Endothelial cell of umbilical vein (primary cell): Measurements from ENCODE around the gene MEIOB.

Experiments used
- EZH2 ChIP-seq: IDR thresholded peaks from 2 replicates; pipeline ENCODE4 v1.6.1; 2012; ENCODE audit warnings: borderline replicate concordance, low read depth, mild to moderate bottlenecking, moderate library complexity, low read length, inconsistent platforms; ENCODE audit not compliant: severe bottlenecking
- TF ChIP-seq, protein P1 (sequence below), 2 donors: IDR thresholded peaks; 1 replicate in 1 of 2; 2 replicates in 1 of 2; pipeline ENCODE4 v1.5.1; 2011; ENCODE audit warnings: low read length in 2 of 2, mild to moderate bottlenecking in 2 of 2, moderate library complexity in 2 of 2, control low read depth in 1 of 2, inconsistent platforms in 1 of 2, low read depth in 1 of 2; ENCODE audit not compliant: insufficient read depth in 1 of 2; ENCODE audit errors: extremely low read depth in 1 of 2
- TF ChIP-seq, protein P2 (sequence below): IDR thresholded peaks from 2 replicates; pipeline ENCODE4 v1.6.1; 2011; ENCODE audit not compliant: insufficient read depth, insufficient read length

DNA sequence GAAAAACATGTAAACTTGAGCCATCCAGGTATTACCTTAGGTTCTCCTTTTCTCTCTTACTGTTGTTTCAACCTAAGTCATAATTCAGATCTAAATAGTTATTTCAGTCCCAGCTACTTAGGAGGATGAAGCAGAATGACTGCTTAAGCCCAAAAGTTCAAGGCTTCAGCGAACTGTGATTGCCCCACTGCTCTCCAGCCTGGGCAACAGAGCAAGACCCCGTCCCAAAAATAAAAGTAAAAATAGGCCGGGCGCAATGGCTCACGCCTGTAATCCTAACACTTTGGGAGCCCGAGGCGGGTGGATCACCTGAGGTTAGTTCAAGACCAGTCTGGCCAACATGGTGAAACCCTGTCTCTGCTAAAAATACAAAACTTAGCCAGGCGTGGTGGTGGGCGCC lies 9.6 kb downstream of the MEIOB start:
- TF ChIP-seq, protein P1, sequence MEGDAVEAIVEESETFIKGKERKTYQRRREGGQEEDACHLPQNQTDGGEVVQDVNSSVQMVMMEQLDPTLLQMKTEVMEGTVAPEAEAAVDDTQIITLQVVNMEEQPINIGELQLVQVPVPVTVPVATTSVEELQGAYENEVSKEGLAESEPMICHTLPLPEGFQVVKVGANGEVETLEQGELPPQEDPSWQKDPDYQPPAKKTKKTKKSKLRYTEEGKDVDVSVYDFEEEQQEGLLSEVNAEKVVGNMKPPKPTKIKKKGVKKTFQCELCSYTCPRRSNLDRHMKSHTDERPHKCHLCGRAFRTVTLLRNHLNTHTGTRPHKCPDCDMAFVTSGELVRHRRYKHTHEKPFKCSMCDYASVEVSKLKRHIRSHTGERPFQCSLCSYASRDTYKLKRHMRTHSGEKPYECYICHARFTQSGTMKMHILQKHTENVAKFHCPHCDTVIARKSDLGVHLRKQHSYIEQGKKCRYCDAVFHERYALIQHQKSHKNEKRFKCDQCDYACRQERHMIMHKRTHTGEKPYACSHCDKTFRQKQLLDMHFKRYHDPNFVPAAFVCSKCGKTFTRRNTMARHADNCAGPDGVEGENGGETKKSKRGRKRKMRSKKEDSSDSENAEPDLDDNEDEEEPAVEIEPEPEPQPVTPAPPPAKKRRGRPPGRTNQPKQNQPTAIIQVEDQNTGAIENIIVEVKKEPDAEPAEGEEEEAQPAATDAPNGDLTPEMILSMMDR (IDR thresholded peaks at IDR 0.05; ENCODE audit: extremely low read depth in 1 of 2, insufficient read depth in 1 of 2, low read depth in 1 of 2, low read length in 2 of 2) = no peak
- TF ChIP-seq, protein P2, sequence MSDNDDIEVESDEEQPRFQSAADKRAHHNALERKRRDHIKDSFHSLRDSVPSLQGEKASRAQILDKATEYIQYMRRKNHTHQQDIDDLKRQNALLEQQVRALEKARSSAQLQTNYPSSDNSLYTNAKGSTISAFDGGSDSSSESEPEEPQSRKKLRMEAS = no peak
- TF ChIP-seq EZH2 = no peak
